GM23338 (cell line): ENCODE measurements around the gene NXPE4.

Source experiments
- NANOG ChIP-seq: IDR thresholded peaks from 2 replicates; pipeline ENCODE4 v1.6.1; 2016; ENCODE audit warnings: antibody characterized with exemption, borderline replicate concordance
- POLR2AphosphoS5 ChIP-seq: IDR thresholded peaks from 2 replicates; pipeline ENCODE4 v1.6.1; 2016; ENCODE audit warnings: antibody characterized with exemption, low read depth
- TF ChIP-seq, protein P1 (sequence below), 2 experiments: fragments of 200-600 bp in 1 of 2; sonication (generic) in 1 of 2; conservative IDR thresholded peaks; 2 replicates each; pipeline versions ENCODE4 v1.5.1 to v1.6.1; 2016 to 2017; ENCODE audit warnings: antibody characterized with exemption in 2 of 2, low read depth in 2 of 2, mild to moderate bottlenecking in 2 of 2, moderate library complexity in 1 of 2
- TF ChIP-seq, protein P2 (sequence below): IDR thresholded peaks from one replicate; pipeline ENCODE4 v1.6.1; 2018; ENCODE audit warnings: antibody characterized with exemption; ENCODE audit not compliant: unreplicated experiment

GRCh38 chr11:114619659-114620173 lies 24.1 kb upstream of the NXPE4 start:
- TF ChIP-seq, protein P1, sequence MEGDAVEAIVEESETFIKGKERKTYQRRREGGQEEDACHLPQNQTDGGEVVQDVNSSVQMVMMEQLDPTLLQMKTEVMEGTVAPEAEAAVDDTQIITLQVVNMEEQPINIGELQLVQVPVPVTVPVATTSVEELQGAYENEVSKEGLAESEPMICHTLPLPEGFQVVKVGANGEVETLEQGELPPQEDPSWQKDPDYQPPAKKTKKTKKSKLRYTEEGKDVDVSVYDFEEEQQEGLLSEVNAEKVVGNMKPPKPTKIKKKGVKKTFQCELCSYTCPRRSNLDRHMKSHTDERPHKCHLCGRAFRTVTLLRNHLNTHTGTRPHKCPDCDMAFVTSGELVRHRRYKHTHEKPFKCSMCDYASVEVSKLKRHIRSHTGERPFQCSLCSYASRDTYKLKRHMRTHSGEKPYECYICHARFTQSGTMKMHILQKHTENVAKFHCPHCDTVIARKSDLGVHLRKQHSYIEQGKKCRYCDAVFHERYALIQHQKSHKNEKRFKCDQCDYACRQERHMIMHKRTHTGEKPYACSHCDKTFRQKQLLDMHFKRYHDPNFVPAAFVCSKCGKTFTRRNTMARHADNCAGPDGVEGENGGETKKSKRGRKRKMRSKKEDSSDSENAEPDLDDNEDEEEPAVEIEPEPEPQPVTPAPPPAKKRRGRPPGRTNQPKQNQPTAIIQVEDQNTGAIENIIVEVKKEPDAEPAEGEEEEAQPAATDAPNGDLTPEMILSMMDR (conservative IDR thresholded peaks at IDR 0.05; ENCODE audit: low read depth in 2 of 2) = no peak
- TF ChIP-seq POLR2AphosphoS5 (no peak), NANOG (no peak)
- TF ChIP-seq, protein P2, sequence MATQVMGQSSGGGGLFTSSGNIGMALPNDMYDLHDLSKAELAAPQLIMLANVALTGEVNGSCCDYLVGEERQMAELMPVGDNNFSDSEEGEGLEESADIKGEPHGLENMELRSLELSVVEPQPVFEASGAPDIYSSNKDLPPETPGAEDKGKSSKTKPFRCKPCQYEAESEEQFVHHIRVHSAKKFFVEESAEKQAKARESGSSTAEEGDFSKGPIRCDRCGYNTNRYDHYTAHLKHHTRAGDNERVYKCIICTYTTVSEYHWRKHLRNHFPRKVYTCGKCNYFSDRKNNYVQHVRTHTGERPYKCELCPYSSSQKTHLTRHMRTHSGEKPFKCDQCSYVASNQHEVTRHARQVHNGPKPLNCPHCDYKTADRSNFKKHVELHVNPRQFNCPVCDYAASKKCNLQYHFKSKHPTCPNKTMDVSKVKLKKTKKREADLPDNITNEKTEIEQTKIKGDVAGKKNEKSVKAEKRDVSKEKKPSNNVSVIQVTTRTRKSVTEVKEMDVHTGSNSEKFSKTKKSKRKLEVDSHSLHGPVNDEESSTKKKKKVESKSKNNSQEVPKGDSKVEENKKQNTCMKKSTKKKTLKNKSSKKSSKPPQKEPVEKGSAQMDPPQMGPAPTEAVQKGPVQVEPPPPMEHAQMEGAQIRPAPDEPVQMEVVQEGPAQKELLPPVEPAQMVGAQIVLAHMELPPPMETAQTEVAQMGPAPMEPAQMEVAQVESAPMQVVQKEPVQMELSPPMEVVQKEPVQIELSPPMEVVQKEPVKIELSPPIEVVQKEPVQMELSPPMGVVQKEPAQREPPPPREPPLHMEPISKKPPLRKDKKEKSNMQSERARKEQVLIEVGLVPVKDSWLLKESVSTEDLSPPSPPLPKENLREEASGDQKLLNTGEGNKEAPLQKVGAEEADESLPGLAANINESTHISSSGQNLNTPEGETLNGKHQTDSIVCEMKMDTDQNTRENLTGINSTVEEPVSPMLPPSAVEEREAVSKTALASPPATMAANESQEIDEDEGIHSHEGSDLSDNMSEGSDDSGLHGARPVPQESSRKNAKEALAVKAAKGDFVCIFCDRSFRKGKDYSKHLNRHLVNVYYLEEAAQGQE = no peak
